Smooth muscle cell (in vitro differentiated cells): ENCODE measurements around the gene GAB2. TPM values are rescaled to one million over a fixed set of nuclear protein-coding genes. Genes with fewer than 3 reads are reported as not detected.

ENCODE experiments used
- DNase-seq: peaks from one replicate; lab custom pipeline; 2025; ENCODE audit not compliant: unreplicated experiment; lab: John Stamatoyannopoulos, UW
- H2AFZ ChIP-seq: fragments of 200-600 bp; sonication (generic); 2 replicates; pipeline ENCODE4 v1.6.0; 2016; ENCODE audit warnings: antibody characterized with exemption, low read depth, mild to moderate bottlenecking
- H3F3A ChIP-seq: fragments of 200-600 bp; sonication (generic); 2 replicates; pipeline ENCODE4 v1.6.0; 2017; ENCODE audit warnings: antibody characterized with exemption, low read depth
- H3K27ac ChIP-seq: fragments of 200-600 bp; sonication (generic); 2 replicates; pipeline ENCODE4 v1.5.1; 2016; ENCODE audit warnings: low read depth, mild to moderate bottlenecking
- H3K27me3 ChIP-seq: fragments of 200-600 bp; sonication (generic); 2 replicates; pipeline ENCODE4 v1.6.1; 2016; ENCODE audit warnings: low read depth, mild to moderate bottlenecking
- H3K36me3 ChIP-seq: fragments of 200-600 bp; sonication (generic); 2 replicates; pipeline ENCODE4 v1.5.1; 2016; ENCODE audit warnings: low read depth
- H3K4me1 ChIP-seq: fragments of 200-600 bp; sonication (generic); 2 replicates; pipeline ENCODE4 v1.5.1; 2016; ENCODE audit warnings: low read depth
- H3K4me2 ChIP-seq: fragments of 200-600 bp; sonication (generic); 2 replicates; pipeline ENCODE4 v1.6.0; 2016; ENCODE audit warnings: mild to moderate bottlenecking
- H3K4me3 ChIP-seq: fragments of 200-600 bp; sonication (generic); 2 replicates; pipeline ENCODE4 v1.5.1; 2016; ENCODE audit warnings: mild to moderate bottlenecking
- H3K79me2 ChIP-seq: fragments of 200-600 bp; sonication (generic); 2 replicates; pipeline ENCODE4 v1.6.0; 2016; ENCODE audit warnings: low read depth, mild to moderate bottlenecking
- H3K9ac ChIP-seq: fragments of 200-600 bp; sonication (generic); 2 replicates; pipeline ENCODE4 v1.6.0; 2016; ENCODE audit warnings: low read depth
- H3K9me3 ChIP-seq: fragments of 200-600 bp; sonication (generic); replicated peaks from 2 replicates; pipeline ENCODE4 v1.5.1; 2016; ENCODE audit warnings: low read depth
- H4K20me1 ChIP-seq: fragments of 200-600 bp; sonication (generic); 2 replicates; pipeline ENCODE4 v1.6.0; 2016; ENCODE audit warnings: low read depth
- whole genome bisulfite sequencing: methylation state at CpG from one replicate; pipeline ENCODE4 v1.1.7; 2016; ENCODE audit warnings: low lambda C conversion rate; 5-methylcytosine and 5-hydroxymethylcytosine counted together
- polyA plus RNA-seq: library from polyadenylated mRNA; unstranded; fragments of >200 nt; fragmentation: Nextera tagmentation; extraction: Ambion mirVana; gene quantifications from 2 replicates; pipeline ENCODE4 v1.2.1, GENCODE V29; 2016
- total RNA-seq: library from RNA; depleted of rRNA; stranded (reverse); fragments of >200 nt; gene quantifications from 2 replicates; pipeline ENCODE4 v1.2.3, GENCODE V29; 2014
- TF ChIP-seq, protein P1 (sequence below): fragments of 200-600 bp; sonication (generic); IDR thresholded peaks from 2 replicates; pipeline ENCODE4 v1.5.1; 2017; ENCODE audit warnings: borderline replicate concordance, mild to moderate bottlenecking, antibody characterized with exemption; ENCODE audit not compliant: insufficient read depth, poor library complexity, severe bottlenecking

Gene GAB2
- total and polyA plus RNA-seq, 2 experiments from 2014 or later: 4.2 to 9.7 TPM

- Histone ChIP-seq H3K9me3 (no peaks in the 10 kb centered on the region), H3K27ac (no peak overlapping the region), H3K9ac (no peak overlapping the region), H3K4me2 (no peak overlapping the region), H4K20me1 (no peaks in the 10 kb centered on the region), H3K4me3 (no peak overlapping the region), H2AFZ (no peak overlapping the region), H3F3A (no peaks in the 10 kb centered on the region), H3K36me3 (no peaks in the 10 kb centered on the region), H3K4me1 (no peaks in the 10 kb centered on the region), H3K27me3 (no peaks in the 10 kb centered on the region), H3K79me2 (no peaks in the 10 kb centered on the region)
- DNase-seq: no peak
- TF ChIP-seq, protein P1, sequence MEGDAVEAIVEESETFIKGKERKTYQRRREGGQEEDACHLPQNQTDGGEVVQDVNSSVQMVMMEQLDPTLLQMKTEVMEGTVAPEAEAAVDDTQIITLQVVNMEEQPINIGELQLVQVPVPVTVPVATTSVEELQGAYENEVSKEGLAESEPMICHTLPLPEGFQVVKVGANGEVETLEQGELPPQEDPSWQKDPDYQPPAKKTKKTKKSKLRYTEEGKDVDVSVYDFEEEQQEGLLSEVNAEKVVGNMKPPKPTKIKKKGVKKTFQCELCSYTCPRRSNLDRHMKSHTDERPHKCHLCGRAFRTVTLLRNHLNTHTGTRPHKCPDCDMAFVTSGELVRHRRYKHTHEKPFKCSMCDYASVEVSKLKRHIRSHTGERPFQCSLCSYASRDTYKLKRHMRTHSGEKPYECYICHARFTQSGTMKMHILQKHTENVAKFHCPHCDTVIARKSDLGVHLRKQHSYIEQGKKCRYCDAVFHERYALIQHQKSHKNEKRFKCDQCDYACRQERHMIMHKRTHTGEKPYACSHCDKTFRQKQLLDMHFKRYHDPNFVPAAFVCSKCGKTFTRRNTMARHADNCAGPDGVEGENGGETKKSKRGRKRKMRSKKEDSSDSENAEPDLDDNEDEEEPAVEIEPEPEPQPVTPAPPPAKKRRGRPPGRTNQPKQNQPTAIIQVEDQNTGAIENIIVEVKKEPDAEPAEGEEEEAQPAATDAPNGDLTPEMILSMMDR: no peak
- WGBS: 94% methylated on average over 1 of the region's 1 CpG
These were observed 42.9 kb upstream of the GAB2 start for GRCh38 chr11:78460471-78460870.

DNA sequence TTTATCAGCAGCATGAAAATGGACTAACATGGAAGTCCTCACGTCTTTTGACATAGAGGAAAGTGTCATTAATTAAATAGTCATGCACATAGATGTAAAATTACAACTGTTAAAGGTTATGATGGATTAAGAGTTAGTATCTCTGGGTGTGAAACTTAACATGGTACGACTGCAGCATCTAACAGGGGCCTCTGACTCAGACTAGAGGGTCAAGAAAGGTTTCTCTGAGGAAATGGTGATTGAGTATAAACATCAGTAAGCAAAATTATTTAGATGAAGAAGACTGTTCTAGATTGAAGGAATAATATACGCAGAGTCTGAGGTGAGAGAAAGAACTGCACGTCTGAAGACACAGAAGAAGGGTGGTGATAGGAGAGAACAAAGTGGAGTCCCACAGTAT is 42.1 kb upstream of the GAB2 start:
- H3K27ac ChIP-seq: no peak overlapping the region
- no peak overlapping the region for H3K4me3 ChIP-seq
- no peaks in the 10 kb centered on the region for H3K27me3 ChIP-seq
- H3K36me3 ChIP-seq: no peaks in the 10 kb centered on the region
- H3K9me3 ChIP-seq: no peaks in the 10 kb centered on the region
- H2AFZ ChIP-seq: no peak overlapping the region
- H3F3A ChIP-seq: no peaks in the 10 kb centered on the region
- H4K20me1 ChIP-seq: no peaks in the 10 kb centered on the region
- H3K4me2 ChIP-seq: no peak overlapping the region
- no peaks in the 10 kb centered on the region for H3K79me2 ChIP-seq
- TF ChIP-seq, protein P1: no peak
- no peak overlapping the region for H3K9ac ChIP-seq
- 91% methylated on average over 4 of the region's 4 CpGs for WGBS
- DNase-seq: no peak
- H3K4me1 ChIP-seq: no peaks in the 10 kb centered on the region

- TF ChIP-seq, protein P1: no peak
- Histone ChIP-seq H4K20me1 (no peaks in the 10 kb centered on the region), H3K4me1 (no peaks in the 10 kb centered on the region), H3K9me3 (no peaks in the 10 kb centered on the region), H3K27ac (no peak overlapping the region), H3F3A (no peaks in the 10 kb centered on the region), H2AFZ (no peak overlapping the region), H3K9ac (no peak overlapping the region), H3K27me3 (no peaks in the 10 kb centered on the region), H3K79me2 (no peaks in the 10 kb centered on the region), H3K4me2 (no peak overlapping the region), H3K4me3 (no peak overlapping the region), H3K36me3 (no peaks in the 10 kb centered on the region)
- DNase-seq: no peak
- WGBS: 65% methylated on average over 2 of the region's 2 CpGs
These were observed 39.8 kb upstream of the GAB2 start for GRCh38 chr11:78457448-78457847.

DNA sequence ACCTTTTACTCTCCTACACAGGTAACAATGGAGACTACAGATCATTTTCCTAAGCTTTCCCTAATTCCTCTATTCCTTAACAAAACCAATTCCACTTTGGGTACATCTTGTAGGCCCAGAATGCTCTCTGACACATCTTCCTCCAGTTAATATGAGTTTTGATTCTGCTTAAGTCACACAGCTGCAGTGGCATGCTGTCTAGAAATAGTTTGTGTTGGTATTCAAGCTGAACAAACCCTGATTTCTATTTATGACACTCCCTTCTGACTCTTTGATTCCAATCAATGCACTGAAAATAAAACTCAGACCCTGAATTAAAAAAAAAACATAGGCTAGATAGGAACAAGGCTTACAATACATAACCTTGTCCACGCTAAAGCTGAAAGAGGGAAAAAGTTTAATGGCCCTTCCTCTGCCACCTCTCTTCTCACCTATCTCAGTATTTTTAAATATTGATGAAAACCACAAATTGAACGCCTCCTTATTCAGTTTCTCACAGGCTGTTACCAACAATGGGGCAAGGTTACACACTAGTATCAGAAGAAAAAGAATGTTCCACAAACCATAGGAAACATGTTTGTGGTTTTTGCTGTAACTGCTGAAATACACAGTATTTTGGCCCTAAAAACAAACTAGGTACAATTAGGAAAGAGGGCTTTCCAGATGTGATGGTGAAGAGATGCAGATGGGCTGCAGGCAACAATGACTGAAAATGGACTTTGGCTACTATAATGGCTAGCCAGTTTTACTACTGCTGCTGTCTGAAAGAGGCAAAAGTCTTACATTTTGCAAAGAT is 35.7 kb upstream of the GAB2 start:
- Histone ChIP-seq H3F3A (no peaks in the 10 kb centered on the region), H3K9ac (no peak overlapping the region), H3K27me3 (no peaks in the 10 kb centered on the region), H3K79me2 (no peaks in the 10 kb centered on the region), H3K4me2 (no peak overlapping the region), H3K36me3 (no peaks in the 10 kb centered on the region), H3K4me3 (no peak overlapping the region), H2AFZ (no peak overlapping the region), H3K4me1 (no peaks in the 10 kb centered on the region), H4K20me1 (no peaks in the 10 kb centered on the region), H3K9me3 (no peaks in the 10 kb centered on the region), H3K27ac (no peak overlapping the region)
- TF ChIP-seq, protein P1: no peak
- DNase-seq: no peak
- WGBS: 88% methylated on average over 2 of the region's 2 CpGs
